Activated B cell treated with CpG ODN at 0.5 μM for 24 hours (primary cell): ENCODE measurements around the gene RGS7. TPM values are rescaled to one million over a fixed set of nuclear protein-coding genes. Genes with fewer than 3 reads are reported as not detected.
"Not testable (repeated sequence)": the region's sequence is repeated elsewhere in the genome, so short reads cannot be mapped to it uniquely, and the experiment has no call there.

Experiments
- ATAC-seq: fragments of 200-7000 bp; cut with Tn5 transposase; one replicate; pipeline ENCODE4 v1.10.0; 2021; ENCODE audit warnings: low read depth, mild to moderate bottlenecking, moderate library complexity
- CTCF ChIA-PET: fragments of 350-600 bp; sonication (Branson Sonifier 250); formaldehyde crosslinking; loops from one replicate; lab custom pipeline; 2021; ENCODE audit warnings: antibody characterized with exemption; lab: Charles Lee
- POLR2A ChIA-PET: fragments of 350-600 bp; sonication (Branson Sonifier 250); formaldehyde crosslinking; loops from one replicate; lab custom pipeline; 2021; ENCODE audit warnings: antibody characterized with exemption; lab: Charles Lee
- DNase-seq: peaks from one replicate; pipeline ENCODE4 v3.0.0; 2022
- H3K27ac Mint-ChIP-seq: one replicate; pipeline ENCODE4 v1.8.0; 2020; ENCODE audit warnings: mixed read lengths
- H3K27me3 Mint-ChIP-seq: one replicate; pipeline ENCODE4 v1.8.0; 2021; ENCODE audit warnings: mixed read lengths
- H3K36me3 Mint-ChIP-seq: one replicate; pipeline ENCODE4 v1.8.0; 2021; ENCODE audit warnings: low read depth, mixed read lengths
- H3K4me1 Mint-ChIP-seq: one replicate; pipeline ENCODE4 v1.8.0; 2021; ENCODE audit warnings: mixed read lengths
- H3K4me3 Mint-ChIP-seq: one replicate; pipeline ENCODE4 v1.8.0; 2020; ENCODE audit warnings: mild to moderate bottlenecking, mixed read lengths
- H3K9me3 Mint-ChIP-seq: one replicate; pipeline ENCODE4 v1.8.0; 2020; ENCODE audit warnings: mixed read lengths
- intact Hi-C: fragments of 100-400 bp; cut with micrococcal nuclease; formaldehyde crosslinking; loops from one replicate; pipeline ENCODE4 v1.15.1; 2024
- total RNA-seq: library from RNA; stranded (reverse); gene quantifications from 2 replicates; pipeline ENCODE4 v1.2.3, GENCODE V29; 2022
- TF ChIP-seq, protein P1 (sequence below): fragments of 200-600 bp; IDR thresholded peaks from one replicate; pipeline ENCODE4 v1.8.0; 2022; ENCODE audit warnings: antibody characterized with exemption, mild to moderate bottlenecking

RGS7 gene
- total RNA-seq, 1 donor from 2014 or later = 0.49 TPM

GRCh38 chr1:240771450-240771849, 585.6 kb downstream of the RGS7 start:
- ATAC-seq (no peak), DNase-seq (no peak)
- ChIA-PET CTCF (no interaction called here), POLR2A (no interaction called here)
- Mint-ChIP-seq H3K27me3 (no peaks in the 10 kb centered on the region), H3K4me3 (no peak overlapping the region), H3K27ac (no peak overlapping the region), H3K36me3 (no peaks in the 10 kb centered on the region), H3K9me3 (no peaks in the 10 kb centered on the region), H3K4me1 (no peaks in the 10 kb centered on the region)
- intact Hi-C loops = no loop called here
- TF ChIP-seq, protein P1, sequence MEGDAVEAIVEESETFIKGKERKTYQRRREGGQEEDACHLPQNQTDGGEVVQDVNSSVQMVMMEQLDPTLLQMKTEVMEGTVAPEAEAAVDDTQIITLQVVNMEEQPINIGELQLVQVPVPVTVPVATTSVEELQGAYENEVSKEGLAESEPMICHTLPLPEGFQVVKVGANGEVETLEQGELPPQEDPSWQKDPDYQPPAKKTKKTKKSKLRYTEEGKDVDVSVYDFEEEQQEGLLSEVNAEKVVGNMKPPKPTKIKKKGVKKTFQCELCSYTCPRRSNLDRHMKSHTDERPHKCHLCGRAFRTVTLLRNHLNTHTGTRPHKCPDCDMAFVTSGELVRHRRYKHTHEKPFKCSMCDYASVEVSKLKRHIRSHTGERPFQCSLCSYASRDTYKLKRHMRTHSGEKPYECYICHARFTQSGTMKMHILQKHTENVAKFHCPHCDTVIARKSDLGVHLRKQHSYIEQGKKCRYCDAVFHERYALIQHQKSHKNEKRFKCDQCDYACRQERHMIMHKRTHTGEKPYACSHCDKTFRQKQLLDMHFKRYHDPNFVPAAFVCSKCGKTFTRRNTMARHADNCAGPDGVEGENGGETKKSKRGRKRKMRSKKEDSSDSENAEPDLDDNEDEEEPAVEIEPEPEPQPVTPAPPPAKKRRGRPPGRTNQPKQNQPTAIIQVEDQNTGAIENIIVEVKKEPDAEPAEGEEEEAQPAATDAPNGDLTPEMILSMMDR = no peak

DNA sequence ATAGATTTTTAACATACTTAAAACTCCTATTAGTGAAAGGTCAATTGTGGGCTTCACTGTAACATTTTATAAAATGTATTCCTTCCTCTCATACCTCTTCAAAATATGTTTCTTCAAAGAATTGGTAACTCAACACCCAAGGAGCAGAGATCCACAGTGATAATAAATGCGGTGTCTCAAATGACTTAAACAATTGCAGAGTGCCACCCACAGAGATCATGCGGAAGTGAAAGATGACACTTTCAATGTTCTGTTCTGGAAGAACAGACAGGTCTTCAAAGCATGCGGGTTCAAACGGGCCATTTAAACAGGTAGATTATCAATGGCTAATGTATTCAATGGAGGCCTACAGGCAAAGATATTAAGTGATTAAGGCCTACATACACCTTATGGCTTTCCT, 588.0 kb downstream of the RGS7 start:
- H3K27ac Mint-ChIP-seq = no peak overlapping the region
- TF ChIP-seq, protein P1 = no peak
- CTCF ChIA-PET = no interaction called here
- POLR2A ChIA-PET = no interaction called here
- no peak overlapping the region for H3K4me3 Mint-ChIP-seq
- no peaks in the 10 kb centered on the region for H3K36me3 Mint-ChIP-seq
- intact Hi-C loops = no loop called here
- no peaks in the 10 kb centered on the region for H3K4me1 Mint-ChIP-seq
- DNase-seq (no peak), ATAC-seq (no peak)
- no peaks in the 10 kb centered on the region for H3K9me3 Mint-ChIP-seq
- H3K27me3 Mint-ChIP-seq = no peaks in the 10 kb centered on the region

DNA sequence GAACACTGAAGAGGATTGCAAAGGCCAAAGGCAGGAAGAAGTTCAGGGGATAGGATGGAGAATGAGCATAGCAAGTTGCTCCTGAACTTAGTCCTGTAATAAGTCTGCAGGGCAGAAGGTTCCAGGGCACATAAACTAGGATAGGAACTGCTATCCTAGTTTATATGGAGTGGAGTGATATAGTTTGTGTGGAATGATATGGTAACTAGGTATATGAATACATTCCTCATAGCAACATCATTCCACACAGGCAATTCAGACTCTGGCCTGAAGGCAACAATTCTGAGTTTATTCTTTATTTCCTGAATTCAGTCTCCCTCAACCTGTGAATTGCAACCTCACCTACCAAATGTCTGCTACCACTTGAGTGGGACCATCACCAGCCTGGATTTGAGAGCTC, 590.2 kb downstream of the RGS7 start:
- Mint-ChIP-seq H3K27me3 (no peaks in the 10 kb centered on the region), H3K4me3 (no peak overlapping the region), H3K36me3 (no peaks in the 10 kb centered on the region), H3K27ac (no peak overlapping the region), H3K4me1 (no peaks in the 10 kb centered on the region), H3K9me3 (no peaks in the 10 kb centered on the region)
- TF ChIP-seq, protein P1 = no peak
- ChIA-PET POLR2A (no interaction called here), CTCF (no interaction called here)
- no peak for ATAC-seq
- no peak for DNase-seq
- intact Hi-C loops = no loop called here

DNA sequence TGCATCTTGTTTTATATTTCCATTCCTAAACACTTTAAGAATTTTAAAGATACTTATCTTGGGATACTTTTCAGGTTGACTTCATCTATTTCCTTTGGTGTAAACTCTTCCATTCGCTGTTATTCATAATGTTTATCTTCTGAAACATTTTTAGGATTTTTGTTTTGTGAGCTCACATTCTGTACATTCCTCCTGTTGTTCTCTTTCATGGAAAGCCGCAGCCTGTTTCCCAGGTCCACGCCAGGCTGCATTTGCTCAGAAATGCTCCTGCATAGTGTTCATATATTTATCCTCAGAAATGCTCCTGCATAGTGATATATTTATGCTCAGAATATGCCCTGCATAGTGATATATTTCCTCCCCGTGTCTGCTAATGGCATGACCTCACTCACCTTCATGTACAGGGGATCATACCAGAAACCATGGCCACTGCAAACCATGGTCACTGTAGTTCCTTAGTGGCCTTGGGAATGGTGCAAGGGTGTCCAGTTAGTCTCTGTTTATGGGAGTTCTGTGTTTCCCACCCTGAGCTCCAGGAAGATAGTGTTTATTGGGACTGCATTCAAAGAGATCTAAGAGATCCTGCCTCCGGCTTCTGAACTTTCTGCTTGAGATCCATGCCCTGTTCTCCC, 591.2 kb downstream of the RGS7 start:
- no peaks in the 10 kb centered on the region for H3K36me3 Mint-ChIP-seq
- no peak overlapping the region for H3K27ac Mint-ChIP-seq
- TF ChIP-seq, protein P1 = no peak
- DNase-seq (no peak), ATAC-seq (no peak)
- ChIA-PET POLR2A (no interaction called here), CTCF (no interaction called here)
- H3K4me1 Mint-ChIP-seq = no peaks in the 10 kb centered on the region
- H3K4me3 Mint-ChIP-seq = no peak overlapping the region
- H3K9me3 Mint-ChIP-seq = no peaks in the 10 kb centered on the region
- intact Hi-C loops = no loop called here
- H3K27me3 Mint-ChIP-seq = no peaks in the 10 kb centered on the region

GRCh38 chr1:240763771-240764170, 593.2 kb downstream of the RGS7 start:
- intact Hi-C loops = no loop called here
- no peak overlapping the region for H3K27ac Mint-ChIP-seq
- ATAC-seq = no peak
- H3K9me3 Mint-ChIP-seq = no peaks in the 10 kb centered on the region
- H3K27me3 Mint-ChIP-seq = no peaks in the 10 kb centered on the region
- TF ChIP-seq, protein P1 = no peak
- no peaks in the 10 kb centered on the region for H3K4me1 Mint-ChIP-seq
- ChIA-PET POLR2A (no interaction called here), CTCF (no interaction called here)
- no peak for DNase-seq
- H3K4me3 Mint-ChIP-seq = no peak overlapping the region
- no peaks in the 10 kb centered on the region for H3K36me3 Mint-ChIP-seq

GRCh38 chr1:240763095-240763494, 593.9 kb downstream of the RGS7 start:
- ATAC-seq, H3K4me3 Mint-ChIP-seq, POLR2A ChIA-PET, H3K27ac Mint-ChIP-seq, H3K9me3 Mint-ChIP-seq, H3K36me3 Mint-ChIP-seq, H3K27me3 Mint-ChIP-seq, DNase-seq, CTCF ChIA-PET, intact Hi-C loops, H3K4me1 Mint-ChIP-seq: not testable (repeated sequence)

- CTCF ChIA-PET, H3K27me3 Mint-ChIP-seq, H3K27ac Mint-ChIP-seq, H3K4me3 Mint-ChIP-seq, intact Hi-C loops, H3K36me3 Mint-ChIP-seq, H3K9me3 Mint-ChIP-seq, POLR2A ChIA-PET, DNase-seq, ATAC-seq, H3K4me1 Mint-ChIP-seq: not testable (repeated sequence)
Observed at GRCh38 chr1:240762471-240762987, 594.5 kb downstream of the RGS7 start.

GRCh38 chr1:240758777-240759176, 598.2 kb downstream of the RGS7 start:
- DNase-seq, intact Hi-C loops, H3K36me3 Mint-ChIP-seq, ATAC-seq, H3K4me1 Mint-ChIP-seq, H3K9me3 Mint-ChIP-seq, H3K4me3 Mint-ChIP-seq, POLR2A ChIA-PET, H3K27ac Mint-ChIP-seq, H3K27me3 Mint-ChIP-seq, CTCF ChIA-PET: not testable (repeated sequence)
